Astrocyte (in vitro differentiated cells and primary cell): ENCODE results near the gene ATP5PB.

Source experiments
- CTCF ChIP-seq: IDR thresholded peaks from 2 replicates; pipeline ENCODE4 v1.5.1; 2011; ENCODE audit warnings: low read depth, mild to moderate bottlenecking, inconsistent platforms, low read length, moderate library complexity; ENCODE audit not compliant: insufficient read depth
- EZH2 ChIP-seq: IDR thresholded peaks from 2 replicates; pipeline ENCODE4 v1.6.1; 2012; ENCODE audit warnings: mild to moderate bottlenecking, low read length, inconsistent platforms; ENCODE audit not compliant: insufficient read depth

- TF ChIP-seq CTCF (no peak), EZH2 (no peak)
Observed at GRCh38 chr1:111450185-111450584, 921 bp downstream of the ATP5PB start.
